WERI-Rb-1 (cell line): ENCODE data around the gene TM4SF18.
"Not testable (repeated sequence)": the region's sequence is repeated elsewhere in the genome, so short reads cannot be mapped to it uniquely, and the experiment has no call there.

Experiments
- DNase-seq: peaks from one replicate; pipeline ENCODE4 v3.0.0-alpha.2; 2020
- H3K27ac ChIP-seq: fragments of 250-450 bp; sonication (Bioruptor Pico); 2 replicates; pipeline ENCODE4 v1.5.1; 2020; ENCODE audit warnings: mild to moderate bottlenecking, moderate library complexity
- H3K27me3 ChIP-seq: fragments of 250-450 bp; sonication (Bioruptor Pico); 2 replicates; pipeline ENCODE4 v1.5.1; 2021; ENCODE audit warnings: mild to moderate bottlenecking, low read depth, moderate library complexity; ENCODE audit not compliant: insufficient read depth, severe bottlenecking
- H3K36me3 ChIP-seq: fragments of 250-450 bp; sonication (Bioruptor Pico); 2 replicates; pipeline ENCODE4 v1.5.1; 2020; ENCODE audit warnings: mild to moderate bottlenecking, moderate library complexity
- H3K4me3 ChIP-seq: 2 replicates; pipeline ENCODE4 v1.5.1; 2011; ENCODE audit warnings: low read depth, mild to moderate bottlenecking, control low read depth, low read length
- H3K9me3 ChIP-seq: fragments of 250-450 bp; sonication (Bioruptor Pico); 2 replicates; pipeline ENCODE4 v1.5.1; 2021; ENCODE audit warnings: mild to moderate bottlenecking, moderate library complexity; ENCODE audit not compliant: severe bottlenecking
- TF ChIP-seq, protein P1 (sequence below): IDR thresholded peaks from 2 replicates; pipeline ENCODE4 v1.5.1; 2011; ENCODE audit warnings: low read depth, mild to moderate bottlenecking, control low read depth, inconsistent platforms, low read length

Gene TM4SF18

DNA sequence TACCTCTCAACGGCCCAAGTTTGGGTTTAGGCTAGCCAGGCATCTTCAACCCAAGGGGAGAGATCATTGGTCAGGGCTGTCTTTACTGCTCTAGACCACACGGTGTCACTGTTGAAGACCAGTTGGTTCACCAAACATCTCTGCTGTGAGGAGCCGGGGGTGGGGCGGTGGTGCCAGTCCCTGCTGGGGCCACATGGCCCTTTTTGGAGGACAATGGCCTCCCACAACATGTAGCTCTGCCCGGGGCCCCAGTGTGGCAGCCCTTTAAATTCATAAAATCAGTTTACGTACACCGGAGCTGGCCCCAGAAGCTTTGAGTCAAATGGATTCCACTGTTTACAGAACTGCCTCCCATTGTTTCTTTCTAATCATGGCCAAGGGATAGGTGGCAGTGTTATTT, 19.1 kb upstream of the TM4SF18 start:
- Histone ChIP-seq H3K9me3 (no peaks in the 10 kb centered on the region), H3K4me3 (no peak overlapping the region), H3K27ac (no peak overlapping the region), H3K27me3 (no peaks in the 10 kb centered on the region), H3K36me3 (no peaks in the 10 kb centered on the region)
- TF ChIP-seq, protein P1, sequence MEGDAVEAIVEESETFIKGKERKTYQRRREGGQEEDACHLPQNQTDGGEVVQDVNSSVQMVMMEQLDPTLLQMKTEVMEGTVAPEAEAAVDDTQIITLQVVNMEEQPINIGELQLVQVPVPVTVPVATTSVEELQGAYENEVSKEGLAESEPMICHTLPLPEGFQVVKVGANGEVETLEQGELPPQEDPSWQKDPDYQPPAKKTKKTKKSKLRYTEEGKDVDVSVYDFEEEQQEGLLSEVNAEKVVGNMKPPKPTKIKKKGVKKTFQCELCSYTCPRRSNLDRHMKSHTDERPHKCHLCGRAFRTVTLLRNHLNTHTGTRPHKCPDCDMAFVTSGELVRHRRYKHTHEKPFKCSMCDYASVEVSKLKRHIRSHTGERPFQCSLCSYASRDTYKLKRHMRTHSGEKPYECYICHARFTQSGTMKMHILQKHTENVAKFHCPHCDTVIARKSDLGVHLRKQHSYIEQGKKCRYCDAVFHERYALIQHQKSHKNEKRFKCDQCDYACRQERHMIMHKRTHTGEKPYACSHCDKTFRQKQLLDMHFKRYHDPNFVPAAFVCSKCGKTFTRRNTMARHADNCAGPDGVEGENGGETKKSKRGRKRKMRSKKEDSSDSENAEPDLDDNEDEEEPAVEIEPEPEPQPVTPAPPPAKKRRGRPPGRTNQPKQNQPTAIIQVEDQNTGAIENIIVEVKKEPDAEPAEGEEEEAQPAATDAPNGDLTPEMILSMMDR, result peak; percentile 80
- DNase-seq, result peak; percentile 75

DNA sequence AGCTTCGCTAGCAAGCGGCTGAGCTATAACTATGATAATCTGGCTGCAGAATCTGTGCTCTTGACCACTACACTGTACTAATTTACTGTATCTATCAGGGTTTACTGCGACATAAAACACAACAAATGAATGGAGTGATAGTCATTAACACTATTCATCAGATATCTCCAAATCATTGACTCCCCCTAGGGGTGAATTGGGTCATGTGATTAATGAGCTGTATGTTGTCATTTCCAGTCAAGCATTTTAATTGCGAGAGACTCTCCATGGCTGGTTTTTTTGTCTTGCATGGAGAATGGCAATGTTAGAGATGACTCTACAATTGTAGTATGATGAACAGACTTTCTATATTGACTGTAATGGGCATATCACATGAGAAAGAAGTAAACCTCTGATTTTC, 10.5 kb upstream of the TM4SF18 start:
- Histone ChIP-seq H3K27me3 (no peaks in the 10 kb centered on the region), H3K36me3 (no peaks in the 10 kb centered on the region), H3K27ac (no peak overlapping the region), H3K4me3 (no peak overlapping the region), H3K9me3 (no peaks in the 10 kb centered on the region)
- no peak for DNase-seq
- TF ChIP-seq, protein P1, result no peak

DNA sequence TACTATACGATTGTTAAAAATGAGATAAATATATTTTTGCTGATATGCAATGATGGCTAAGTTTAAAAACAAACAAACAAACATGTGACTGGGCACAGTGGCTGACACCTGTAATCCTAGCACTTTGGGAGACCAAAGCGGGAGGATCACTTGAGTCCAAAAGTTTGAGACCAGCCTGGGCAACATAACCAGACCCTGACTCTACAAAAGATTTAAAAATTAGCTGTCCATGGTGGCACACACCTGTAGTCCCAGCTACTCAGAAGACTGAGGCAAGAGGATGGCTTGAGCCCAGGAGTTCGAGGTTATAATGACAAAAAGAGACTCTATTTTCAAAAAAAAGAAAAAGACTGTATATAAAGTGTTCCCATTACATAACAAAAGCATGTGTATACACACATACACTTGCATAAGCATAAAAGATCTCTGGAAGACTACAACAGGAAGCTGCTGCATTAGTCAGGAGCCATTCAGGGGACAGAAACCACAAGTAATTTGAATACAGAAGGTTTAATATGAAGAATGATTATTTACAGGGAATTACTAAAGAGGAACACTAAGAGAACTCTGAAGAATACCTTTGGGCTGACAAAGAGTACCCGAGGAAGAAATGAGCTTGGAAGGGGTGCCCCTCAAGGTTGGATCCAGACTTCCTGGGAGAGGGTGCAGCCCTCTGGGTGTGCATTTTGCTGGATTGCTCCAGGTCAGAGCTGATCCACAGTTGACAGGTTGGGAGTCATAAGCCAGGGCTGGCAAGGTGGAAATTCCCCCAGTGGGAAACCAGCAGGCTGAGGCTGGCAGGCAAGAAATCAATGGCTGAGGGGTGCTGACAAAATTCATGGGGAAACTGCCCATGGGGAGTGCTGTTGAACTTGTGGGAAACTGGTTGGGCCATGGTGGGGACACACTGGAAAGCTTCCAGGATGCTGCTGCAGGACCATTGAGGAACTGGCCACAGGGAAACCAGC, 9.3 kb upstream of the TM4SF18 start:
- no peaks in the 10 kb centered on the region for H3K36me3 ChIP-seq
- no peaks in the 10 kb centered on the region for H3K27me3 ChIP-seq
- no peak for DNase-seq
- TF ChIP-seq, protein P1, result no peak
- no peaks in the 10 kb centered on the region for H3K9me3 ChIP-seq
- H3K4me3 ChIP-seq, result no peak overlapping the region
- H3K27ac ChIP-seq, result no peak overlapping the region

DNA sequence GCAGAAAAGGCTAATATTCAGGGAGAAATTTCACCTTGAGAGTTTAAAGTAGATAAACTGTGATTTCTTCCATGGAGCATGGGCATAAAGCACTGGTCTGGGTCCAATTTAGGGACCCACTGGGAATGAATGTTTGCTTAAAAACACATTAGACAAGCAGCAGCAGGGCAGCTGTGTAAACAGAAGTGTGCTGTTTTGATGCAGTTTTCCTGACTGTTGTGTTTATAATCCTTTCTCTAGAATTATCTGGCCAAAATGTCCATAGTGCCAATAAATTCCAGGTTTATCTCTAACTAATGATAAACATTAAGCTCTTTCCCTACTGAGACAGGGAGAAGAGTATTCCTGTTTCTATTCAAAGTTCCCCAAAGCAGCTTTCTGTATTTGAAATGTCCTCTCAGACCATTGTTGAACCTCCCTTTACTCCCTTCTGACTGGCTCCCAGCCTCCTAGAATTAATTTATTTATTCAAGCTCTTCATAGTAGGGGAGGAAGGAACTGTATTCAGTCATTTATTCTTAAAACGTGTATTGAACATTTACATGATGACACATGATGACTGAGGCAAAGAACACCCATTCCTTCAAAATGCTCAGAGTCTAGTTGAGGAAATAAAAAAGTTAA, 7.0 kb upstream of the TM4SF18 start:
- Histone ChIP-seq H3K9me3 (peaks cover 2% of the 10 kb centered on the region), H3K27ac (no peak overlapping the region), H3K36me3 (no peaks in the 10 kb centered on the region), H3K4me3 (no peak overlapping the region), H3K27me3 (no peaks in the 10 kb centered on the region)
- TF ChIP-seq, protein P1, result no peak
- DNase-seq, result no peak

DNA sequence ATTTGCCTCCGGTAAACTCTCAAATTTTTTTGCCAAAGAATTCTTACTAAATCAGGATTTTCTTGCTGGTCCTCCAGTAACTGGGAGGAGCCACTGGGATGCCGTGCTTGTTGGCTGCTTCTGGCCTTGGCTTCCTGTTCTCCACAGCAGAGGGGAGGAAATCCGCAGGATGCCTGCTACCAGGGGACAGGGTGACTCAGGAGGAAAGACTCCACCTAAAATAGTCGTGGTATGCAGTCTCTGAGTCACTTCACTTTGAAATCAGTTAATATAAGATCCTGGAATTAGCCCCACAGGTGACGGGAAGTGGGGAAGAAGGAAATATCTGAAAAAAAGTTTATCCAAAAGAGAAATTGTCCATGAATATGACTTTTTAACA, 6.5 kb upstream of the TM4SF18 start:
- Histone ChIP-seq H3K36me3 (no peaks in the 10 kb centered on the region), H3K27ac (no peak overlapping the region), H3K9me3 (peaks cover 2% of the 10 kb centered on the region), H3K27me3 (no peaks in the 10 kb centered on the region), H3K4me3 (no peak overlapping the region)
- TF ChIP-seq, protein P1, result no peak
- DNase-seq, result no peak

DNA sequence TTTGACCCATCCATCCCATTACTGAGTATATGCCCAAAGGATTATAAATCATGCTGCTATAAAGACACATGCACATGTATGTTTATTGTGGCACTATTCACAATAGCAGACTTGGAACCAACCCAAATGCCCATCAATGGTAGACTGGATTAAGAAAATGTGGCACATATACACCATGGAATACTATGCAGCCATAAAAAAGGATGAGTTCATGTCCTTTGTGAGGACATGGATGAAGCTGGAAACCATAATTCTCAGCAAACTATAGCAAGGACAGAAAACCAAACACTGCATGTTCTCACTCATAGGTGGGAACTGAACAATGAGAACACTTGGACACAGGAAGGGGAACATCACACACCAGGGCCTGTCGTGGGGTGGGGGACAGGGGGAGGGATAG, 4.0 kb upstream of the TM4SF18 start:
- not testable (repeated sequence) for DNase-seq, H3K36me3 ChIP-seq, H3K4me3 ChIP-seq, H3K27me3 ChIP-seq, H3K9me3 ChIP-seq, H3K27ac ChIP-seq
